HG03378 (cell line): ENCODE measurements around the gene DCPS.
"Not testable (repeated sequence)": the region's sequence is repeated elsewhere in the genome, so short reads cannot be mapped to it uniquely, and the experiment has no call there.

Experiments used
- ATAC-seq: cut with Tn5 transposase; IDR thresholded peaks from one replicate; pipeline ENCODE4 v1.9.1; 2021; ENCODE audit warnings: mild to moderate bottlenecking, moderate library complexity; ENCODE audit not compliant: unreplicated experiment

The DCPS gene

DNA sequence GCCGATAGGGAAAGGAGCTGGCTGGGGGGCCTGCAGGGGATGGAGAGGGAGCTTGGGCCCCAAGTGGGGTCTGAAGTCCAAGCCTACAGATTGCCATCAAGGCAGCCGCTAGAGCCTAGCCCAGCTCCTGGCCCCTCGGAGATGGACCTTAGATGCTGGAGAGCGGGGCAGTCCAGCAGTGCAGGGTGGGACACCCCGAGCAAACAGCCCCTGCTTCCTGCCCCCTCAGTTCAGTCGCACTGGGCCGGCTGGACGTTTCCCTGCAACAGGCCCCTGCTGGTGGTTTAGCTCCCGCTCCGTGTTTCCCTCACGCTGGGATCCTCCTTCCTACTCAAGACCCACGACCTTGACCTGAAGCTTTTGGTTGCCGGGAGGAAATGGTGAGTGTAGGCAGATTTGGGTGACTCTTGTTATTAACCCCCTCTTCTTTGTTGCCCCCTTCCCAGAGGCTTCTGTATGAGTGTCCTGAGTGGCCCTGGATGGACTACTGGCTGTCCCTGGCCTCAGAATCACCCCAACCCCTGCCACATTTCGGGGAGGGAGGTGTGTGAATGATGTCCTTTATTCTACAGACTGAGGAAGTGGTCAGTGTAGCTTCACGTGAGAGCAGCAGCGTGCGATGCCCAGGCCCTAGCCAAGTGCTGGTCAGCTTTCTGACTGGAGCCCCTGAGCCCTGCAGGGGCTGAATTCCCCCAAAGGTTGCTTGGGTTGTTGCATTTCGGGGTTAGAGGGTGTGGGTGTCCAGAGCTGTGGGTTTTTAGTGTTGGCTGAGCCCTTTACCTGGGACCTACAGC lies 54.3 kb downstream of the DCPS start:
- no peak for ATAC-seq

DNA sequence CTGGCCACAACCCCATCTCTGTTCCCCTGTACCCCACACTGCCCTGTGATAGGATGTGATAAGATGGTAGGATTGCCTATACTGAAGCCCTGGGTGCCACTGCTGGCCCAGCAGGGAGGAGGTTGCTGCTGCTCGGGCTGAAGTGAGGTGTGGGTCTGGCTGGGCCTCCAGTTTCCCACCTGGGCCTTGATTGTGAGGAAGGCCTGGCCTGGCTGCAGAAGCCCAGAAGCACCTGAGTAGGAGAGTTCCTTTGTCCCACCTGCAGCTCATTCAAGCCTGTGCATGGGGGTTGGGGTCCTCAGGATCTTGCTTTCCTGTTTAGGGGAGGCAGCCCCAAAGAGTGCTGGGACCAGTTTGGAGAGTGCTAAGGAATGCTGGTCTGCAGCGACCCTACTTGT lies 54.9 kb downstream of the DCPS start:
- ATAC-seq: no peak

DNA sequence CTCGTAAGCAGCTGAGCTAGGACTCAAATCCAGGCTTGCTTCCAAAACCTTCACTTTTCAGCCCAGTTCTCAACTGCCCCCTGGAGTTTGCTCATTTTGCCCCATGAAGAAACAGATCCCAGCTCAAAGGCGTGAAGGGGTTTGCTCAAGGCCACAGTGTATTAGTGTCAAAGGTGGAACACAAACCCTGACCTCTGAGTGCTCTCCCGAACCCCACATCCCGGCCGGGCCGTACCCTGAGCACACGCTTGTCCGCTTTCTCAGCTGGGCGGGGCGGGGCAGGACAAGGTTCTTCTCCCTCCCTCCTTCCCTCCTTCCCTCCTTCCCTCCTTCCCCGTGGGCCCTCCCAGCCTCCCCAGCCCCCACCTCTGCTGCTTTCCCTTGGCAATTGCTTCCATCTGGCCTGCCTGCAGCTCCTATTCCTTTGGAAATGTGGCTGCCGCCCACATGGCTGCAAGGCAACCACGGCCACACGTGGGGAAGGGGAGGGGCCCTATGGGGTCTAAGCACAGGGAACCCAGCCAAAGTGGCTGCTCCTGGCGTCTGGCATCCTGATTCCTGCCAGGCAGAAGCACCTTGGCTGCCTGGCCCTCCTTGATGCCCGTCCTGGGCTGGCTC lies 55.7 kb downstream of the DCPS start:
- ATAC-seq: no peak

DNA sequence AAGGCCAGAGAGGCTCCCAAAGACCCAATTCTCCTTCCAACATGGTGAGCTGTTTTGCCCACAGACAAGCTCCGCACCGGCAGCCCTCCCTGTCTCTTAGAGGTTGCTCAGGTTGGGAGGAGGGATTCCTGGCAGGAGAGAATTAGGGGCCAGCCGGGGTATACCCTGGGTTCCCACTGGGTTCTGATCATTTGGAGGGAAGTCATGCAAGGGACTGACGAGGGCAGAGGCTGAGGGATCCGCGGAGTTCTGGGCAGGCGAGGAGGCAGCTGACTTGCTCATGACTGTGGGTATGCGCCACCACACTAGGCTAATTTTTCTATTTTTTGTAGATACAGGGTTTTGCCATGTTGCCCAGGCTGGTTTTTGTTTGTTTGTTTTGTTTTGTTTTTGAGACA lies 56.2 kb downstream of the DCPS start:
- ATAC-seq: no peak

DNA sequence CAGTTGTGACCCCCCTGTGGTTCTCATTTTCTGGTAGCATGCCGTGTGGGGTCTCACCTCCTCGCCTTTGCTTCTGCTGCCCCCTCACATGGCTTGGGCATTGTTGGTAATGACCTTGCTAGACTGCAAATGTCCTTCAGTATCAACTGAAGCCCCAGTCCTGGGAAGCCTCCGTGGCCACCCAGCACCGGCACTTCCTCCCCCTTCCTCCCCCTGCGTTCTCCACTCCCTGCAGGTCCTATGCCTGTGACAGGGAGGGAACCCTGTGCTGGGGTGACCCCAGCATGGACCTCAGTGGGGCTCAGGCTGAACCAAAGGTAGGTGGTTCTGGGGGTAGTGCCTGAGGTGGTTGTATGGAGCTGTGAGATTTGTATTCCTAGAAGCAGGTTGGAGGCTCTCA lies 57.5 kb downstream of the DCPS start:
- no peak for ATAC-seq

DNA sequence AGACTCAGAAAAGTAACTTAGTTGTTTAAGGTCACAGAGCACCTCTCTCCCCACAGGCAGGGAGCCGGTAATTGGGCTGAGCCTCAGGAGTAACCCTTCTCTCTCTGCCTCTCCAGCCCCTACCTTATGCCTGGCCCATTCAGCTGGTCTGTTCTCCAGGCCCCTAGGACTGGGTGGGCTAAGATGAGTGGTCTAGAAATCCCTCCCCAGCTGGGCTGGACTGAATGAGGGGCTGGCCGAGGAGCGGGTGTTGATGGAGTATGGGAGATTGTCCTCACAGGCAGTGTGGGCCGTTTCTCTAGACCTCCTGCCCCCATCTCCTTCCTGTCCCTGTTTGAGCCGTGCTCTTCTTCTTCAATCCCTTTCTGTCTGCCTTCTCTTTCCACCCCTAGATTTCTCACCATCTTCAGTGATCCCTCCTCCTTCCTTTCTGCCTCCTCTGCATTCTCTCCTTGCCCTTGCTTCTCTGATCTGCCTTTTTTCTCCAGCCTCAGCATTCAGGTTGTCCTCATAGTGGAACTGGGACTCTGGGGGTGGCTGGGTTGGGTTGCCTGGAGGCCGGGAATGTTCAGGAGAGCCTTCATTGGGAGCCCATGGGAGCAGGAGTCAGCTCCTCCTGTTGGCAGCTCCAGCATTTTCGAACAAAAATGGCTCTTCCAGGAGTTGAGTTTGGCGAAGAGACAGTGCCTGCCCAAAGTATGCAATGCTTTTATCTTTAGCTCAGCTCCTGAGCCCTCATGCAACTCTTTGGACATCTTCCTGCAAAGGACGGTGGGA lies 59.2 kb downstream of the DCPS start:
- no peak for ATAC-seq

DNA sequence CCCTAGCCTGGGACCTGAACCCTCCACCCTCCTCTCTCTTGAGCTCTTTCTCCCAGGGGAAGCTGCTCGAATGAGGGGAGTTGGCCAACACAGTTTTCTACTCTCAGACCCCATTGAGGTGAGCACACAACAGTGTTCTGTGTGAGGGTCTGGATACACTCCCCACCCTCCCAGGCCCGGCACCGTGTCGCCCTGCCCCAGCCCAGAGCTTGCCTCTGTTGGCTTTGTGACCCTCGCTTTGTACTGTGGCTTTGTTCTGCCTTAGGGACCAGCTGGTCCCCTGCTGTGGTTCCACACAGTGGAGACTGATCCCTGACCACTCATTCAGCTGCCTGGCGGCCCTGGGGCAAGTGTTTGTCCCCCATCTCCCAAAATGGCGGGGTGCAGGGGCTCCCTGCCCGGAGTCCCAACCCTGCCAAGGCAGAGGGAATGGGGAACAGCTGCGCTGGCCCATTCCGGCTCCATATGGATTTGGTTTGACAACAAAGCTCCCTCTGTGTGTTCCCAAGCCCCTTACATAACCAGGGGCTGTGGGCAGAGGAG lies 59.9 kb downstream of the DCPS start:
- no peak for ATAC-seq

DNA sequence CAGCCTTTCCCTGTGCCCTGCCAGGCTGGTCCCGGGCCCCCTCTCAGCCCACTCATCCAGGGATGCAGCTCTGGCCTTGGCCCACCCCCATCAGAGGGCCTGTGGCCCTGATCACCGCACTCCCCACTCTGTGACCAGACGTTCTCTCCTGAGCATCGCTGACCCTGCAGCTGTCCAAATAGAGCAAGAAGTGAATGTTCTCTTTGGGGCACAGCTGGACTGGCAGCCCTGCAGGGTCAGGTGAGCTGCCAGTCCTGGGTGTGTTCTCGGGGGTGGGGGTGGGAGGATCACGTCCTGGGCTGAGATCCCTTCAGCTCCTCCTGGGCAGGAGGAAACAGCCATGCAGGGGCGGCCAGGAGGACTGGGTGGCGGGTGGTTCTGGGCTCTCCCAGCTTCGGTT lies 60.9 kb downstream of the DCPS start:
- not testable (repeated sequence) for ATAC-seq

DNA sequence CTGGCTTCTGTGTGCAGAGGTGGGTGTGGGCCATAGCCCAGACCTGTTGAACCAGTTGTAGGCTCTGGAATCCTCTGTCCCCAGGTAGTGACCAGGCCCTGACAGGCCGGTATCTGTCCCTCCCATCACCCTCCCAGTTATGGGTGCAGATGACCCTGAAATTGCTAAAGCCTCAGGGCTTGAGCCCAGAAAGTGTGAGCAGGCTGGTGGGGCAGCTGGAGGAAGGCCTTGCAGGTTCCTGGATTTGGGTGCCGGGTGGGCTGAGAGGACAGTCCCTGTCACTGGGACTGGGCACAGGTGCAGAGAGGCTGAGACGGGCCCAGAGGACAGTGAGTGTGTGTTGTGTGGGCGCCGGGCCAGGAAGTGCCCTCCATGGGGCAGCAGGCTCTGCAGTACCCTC lies 61.6 kb downstream of the DCPS start:
- ATAC-seq: not testable (repeated sequence)

DNA sequence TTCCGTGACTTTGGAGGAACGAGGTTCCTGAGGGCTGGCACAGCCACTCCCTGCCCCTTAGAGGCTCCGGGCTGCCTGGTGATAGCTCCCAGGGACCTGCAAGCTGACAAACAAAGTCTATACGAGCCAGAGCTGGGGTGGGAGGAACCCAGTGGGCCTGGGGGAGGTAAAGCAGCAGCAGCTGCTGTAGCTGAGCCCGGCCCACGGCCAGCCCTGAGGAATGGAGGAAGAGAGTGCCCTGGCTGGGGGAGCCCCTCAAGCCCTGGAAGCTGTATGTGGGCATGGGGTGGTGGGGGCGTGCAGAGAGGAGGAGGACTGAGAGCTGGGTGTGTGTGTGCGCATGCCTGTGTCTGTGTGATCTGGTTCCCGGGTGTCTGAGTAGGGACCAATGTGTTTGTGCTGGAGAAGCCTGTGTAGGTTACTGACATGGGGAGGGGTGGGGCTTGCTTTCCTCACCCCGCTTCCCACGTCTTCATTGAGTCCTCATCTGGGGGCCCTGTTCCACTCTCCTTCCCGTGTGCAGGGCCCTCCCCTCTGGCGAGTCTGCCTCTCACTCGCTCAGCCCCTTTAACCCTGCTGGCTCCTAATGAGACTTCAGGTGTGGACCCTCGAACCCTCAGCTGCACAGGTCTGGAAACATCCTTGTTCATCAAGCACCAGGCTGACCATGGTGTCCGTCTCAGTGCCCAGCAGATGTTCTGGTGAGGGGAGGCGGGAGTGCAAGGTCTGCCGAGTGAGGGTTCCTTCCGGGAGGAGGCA lies 62.4 kb downstream of the DCPS start:
- ATAC-seq: no peak

DNA sequence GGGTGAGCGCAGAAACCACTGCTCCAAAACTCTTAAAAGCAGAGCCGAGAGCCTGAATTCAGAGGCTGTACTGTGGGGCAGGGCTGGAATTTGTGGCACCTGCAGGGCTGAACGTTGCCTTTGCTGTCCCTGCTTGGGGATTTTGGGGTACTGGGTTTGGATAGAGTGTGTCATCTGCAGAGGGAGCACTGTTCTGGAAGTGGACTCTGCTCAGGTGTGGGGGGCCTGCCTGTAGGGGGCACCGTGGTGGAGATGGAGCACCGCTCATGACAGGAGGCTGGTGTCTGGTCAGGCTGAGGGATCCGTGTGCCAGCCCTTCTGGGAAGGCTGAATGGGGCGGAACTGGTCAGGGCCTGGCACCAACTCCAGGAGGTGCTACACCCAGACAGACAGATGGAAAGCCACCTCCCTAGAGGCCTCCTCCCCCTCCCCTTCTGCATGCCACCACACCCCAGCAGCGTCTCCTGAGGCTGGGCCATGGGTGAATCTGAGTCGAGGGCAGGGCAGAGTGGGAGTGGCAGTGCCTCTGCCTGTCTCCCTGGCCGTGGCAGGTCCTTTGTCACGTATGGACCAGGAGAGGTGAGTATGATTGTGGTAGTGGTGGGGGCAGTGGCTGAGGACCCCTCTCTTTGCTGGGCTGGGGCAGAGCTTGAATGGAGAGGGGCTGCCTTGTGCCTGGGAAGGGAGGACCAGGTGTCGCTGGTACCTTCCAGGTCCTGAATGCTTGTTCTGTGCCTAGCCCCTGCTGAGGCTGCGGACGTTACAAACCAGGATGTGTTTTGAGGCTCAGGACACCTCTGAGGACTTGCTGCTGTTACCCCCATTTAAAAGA lies 63.2 kb downstream of the DCPS start:
- not testable (repeated sequence) for ATAC-seq

DNA sequence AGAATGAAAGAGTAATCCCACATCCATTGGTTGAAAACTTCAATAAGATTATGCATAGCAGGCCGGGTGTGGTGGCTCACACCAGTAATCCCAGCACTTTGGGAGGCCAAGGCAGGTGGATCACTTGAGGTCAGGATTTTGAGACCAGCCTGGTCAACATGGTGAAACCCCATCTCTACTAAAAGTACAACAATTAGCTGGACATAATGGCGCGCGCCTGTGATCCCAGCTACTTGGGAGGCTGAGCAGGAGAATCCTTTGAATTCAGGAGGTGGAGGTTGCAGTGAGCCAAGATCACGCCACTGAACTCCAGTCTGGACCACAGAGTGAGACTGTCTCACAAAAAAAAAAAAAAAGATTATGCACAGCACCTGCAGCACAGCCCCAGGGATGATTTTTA lies 63.9 kb downstream of the DCPS start:
- not testable (repeated sequence) for ATAC-seq

DNA sequence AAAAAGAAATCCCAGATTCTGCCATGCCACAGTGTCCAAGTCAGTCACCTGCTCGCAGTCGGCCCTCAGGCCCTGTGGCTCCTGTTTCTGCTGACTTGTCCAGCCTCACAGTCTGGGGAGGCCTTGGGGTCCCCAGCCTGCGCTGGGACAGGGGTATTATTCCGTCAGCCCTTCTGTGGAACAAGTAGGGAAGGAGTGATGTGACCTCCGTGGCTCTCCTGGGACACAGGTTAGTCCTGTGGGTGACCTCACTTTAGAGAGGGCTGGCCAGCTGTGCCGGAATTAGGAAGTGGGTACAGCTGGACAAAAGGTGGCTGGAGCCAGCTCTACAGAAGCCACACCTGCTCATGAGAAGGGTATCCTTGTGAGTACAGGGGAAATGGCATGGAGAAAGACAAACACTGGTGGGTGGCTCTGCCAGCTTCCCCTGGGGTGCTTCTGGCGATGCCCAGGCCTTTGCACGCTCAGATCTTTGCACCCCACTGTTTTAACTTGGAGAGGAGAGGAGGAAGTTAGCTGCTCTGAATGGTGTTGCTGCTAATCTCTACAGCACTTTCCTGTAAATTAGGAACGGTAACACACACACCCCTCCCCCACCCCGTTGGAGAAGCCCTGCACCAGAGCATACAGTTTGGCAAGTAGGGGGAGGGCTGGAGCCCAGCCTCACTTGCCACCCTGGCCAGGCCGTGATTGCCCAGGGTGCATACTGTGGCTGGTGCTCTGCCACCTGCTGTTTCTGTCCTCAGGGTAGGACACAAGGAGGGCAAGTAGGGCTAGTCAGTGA lies 64.7 kb downstream of the DCPS start:
- ATAC-seq: not testable (repeated sequence)

DNA sequence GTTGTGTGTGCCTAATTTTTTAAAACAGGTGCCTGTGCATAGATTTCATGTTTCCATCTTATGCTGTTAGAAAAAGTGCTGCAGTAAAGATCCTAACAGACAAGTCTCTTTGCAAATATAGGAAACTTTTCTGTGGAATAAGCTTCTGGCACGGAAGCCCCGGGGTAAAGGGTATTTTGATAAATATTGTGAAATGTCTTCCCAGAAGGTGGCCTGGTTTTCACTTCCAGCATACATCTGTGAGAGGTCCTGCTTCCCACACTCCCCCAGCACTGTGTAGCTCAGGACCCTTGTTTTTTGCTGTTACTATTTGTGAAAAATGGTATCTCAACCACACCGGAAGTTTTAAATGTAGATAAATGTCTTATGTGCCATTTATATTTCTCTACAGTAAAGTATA lies 66.2 kb downstream of the DCPS start:
- no peak for ATAC-seq

DNA sequence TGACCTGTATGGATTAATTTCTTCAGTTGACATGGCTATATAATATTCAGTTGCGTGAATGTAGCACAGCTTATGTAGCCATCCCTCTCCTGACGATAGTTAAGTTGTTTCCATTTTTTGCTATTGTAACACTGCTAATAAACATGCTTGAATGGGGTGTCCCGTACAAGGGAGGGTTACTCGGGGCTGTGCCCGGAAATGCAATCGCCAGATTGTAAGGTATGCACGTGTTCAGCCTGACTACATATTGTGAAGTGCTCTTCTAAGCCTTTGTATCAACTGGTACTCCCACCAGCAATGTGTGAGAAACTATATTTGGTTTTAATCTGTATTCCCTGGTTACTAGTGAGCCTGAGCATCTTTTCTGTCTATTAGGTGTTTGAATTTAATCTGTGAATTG lies 67.7 kb downstream of the DCPS start:
- no peak for ATAC-seq

DNA sequence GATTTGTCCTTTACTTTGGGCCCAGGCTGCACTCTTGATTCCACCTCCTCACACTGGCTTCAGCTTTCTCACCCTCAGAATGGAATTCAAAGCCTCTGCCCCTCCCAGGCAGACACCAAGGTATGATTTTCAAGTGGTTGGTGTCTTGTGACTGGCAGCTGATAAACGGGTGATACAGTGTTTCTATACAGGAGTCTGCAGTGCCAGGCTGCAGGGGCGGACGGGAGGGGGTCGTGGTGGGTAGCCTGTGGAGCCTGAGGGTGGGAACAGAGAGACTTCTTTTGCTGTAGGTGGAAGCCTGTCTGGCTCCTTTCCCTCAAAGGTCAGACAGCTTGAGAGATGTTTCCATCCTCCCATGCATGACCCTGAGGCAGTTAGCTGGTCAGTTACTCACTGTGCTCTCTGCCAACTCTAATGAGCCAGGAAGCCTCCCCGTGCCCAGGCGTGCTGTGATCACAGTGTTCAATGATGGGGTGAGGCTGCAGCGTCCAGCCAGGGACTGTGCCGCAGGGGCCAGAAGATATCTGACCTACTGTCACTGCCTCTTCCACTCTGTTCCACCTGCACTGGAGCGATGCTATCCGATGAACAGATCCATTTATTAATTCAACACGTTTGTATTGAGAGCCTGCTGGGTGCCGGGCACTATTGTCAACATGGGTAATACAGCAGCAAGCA lies 69.7 kb downstream of the DCPS start:
- not testable (repeated sequence) for ATAC-seq

DNA sequence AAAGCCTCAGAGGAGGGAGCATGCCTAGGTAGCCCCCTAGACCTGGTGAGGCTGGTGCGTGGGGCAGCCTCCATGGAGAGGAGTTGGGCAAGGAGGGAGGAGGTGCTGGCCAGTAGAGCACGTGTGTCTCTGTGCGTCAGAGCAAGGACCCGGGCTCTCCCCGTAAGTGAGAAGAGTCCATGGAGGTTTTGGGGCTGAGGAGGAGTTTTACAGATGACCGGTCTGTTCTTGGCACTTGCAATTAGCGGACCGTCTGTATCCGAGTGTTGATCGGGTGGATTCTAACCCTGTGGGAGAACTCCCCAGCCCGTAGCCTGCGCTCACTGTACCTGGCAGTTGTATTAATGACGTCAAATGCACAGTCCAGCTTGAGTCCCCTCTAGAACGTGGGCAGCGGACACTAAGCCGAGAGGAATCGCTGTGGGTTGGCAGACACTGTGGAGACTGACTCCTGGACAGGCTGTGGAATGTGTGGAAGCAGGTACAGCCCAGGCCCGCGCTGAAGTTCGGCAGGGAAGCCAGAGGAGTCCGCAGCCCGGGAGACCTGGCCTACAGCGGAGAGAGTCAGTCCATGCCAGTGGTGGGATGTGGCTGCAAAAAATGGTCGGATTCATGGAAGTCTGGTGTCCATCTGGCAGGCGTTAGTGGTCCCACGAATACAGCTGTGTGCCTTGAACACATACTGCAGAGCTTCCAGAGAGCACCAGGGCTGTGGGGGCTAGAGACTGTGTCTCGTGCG lies 70.9 kb downstream of the DCPS start:
- ATAC-seq: not testable (repeated sequence)

DNA sequence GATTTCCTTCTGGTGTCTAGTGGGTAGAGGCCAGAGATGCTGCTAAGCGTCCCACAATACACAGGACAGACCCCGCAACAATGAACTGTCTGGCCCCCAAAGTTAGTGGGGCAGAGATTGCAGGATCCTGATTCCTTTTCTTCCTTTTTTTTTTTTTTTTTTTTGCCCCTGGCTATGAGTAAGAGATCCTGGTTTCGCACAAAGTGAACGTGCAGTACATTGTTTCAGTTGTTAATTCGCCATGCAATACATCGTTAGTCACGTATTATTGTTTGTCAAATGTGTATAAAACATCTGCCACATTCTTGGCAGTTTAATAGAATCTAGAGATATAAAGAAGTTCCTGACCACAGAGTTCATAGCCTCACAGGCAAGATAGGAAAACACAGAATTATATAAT lies 71.9 kb downstream of the DCPS start:
- ATAC-seq: no peak
